WTC11 (cell line): Measurements from ENCODE around the gene CAMSAP3.
A peak's percentile ranks its signal among the peaks of the same experiment; 100 is the strongest.

Experiments used
- ATF1 ChIP-seq: sonication (generic); formaldehyde crosslinking; IDR thresholded peaks from 2 replicates; pipeline ENCODE4 v1.8.1; 2023; ENCODE audit warnings: mild to moderate bottlenecking, moderate library complexity, missing genetic modification reagents
- ESRRA ChIP-seq: sonication (generic); formaldehyde crosslinking; IDR thresholded peaks from 2 replicates; pipeline ENCODE4 v1.8.1; 2022; ENCODE audit warnings: mild to moderate bottlenecking, missing genetic modification reagents, borderline replicate concordance
- HMGA2 ChIP-seq: fragments of 250-450 bp; sonication (Bioruptor Pico); IDR thresholded peaks from 2 replicates; pipeline ENCODE4 v1.4.0; 2021; ENCODE audit warnings: mild to moderate bottlenecking, moderate library complexity
- NR1H2 ChIP-seq: sonication (generic); formaldehyde crosslinking; IDR thresholded peaks from 2 replicates; pipeline ENCODE4 v1.9.0; 2021; ENCODE audit warnings: mild to moderate bottlenecking, moderate library complexity, missing genetic modification reagents
- TCF7 ChIP-seq: sonication (generic); formaldehyde crosslinking; IDR thresholded peaks from 2 replicates; pipeline ENCODE4 v1.8.0; 2022; ENCODE audit warnings: mild to moderate bottlenecking, low read depth, missing genetic modification reagents, moderate library complexity
- TP53 ChIP-seq: sonication (generic); formaldehyde crosslinking; IDR thresholded peaks from 2 replicates; pipeline ENCODE4 v1.8.1; 2023; ENCODE audit warnings: mild to moderate bottlenecking, missing genetic modification reagents
- ZBTB21 ChIP-seq: sonication (generic); formaldehyde crosslinking; IDR thresholded peaks from 2 replicates; pipeline ENCODE4 v1.8.1; 2023; ENCODE audit warnings: mild to moderate bottlenecking, missing genetic modification reagents, borderline replicate concordance
- ZNF263 ChIP-seq: sonication (generic); formaldehyde crosslinking; IDR thresholded peaks from 2 replicates; pipeline ENCODE4 v1.8.1; 2022; ENCODE audit warnings: low read depth, mild to moderate bottlenecking, moderate library complexity, missing genetic modification reagents
- TF ChIP-seq, protein P1 (sequence below): sonication (generic); formaldehyde crosslinking; IDR thresholded peaks from 2 replicates; pipeline ENCODE4 v1.8.0; 2022; ENCODE audit warnings: missing genetic modification reagents
- TF ChIP-seq, protein P2 (sequence below): sonication (generic); formaldehyde crosslinking; IDR thresholded peaks from 2 replicates; pipeline ENCODE4 v1.8.1; 2023; ENCODE audit warnings: mild to moderate bottlenecking, moderate library complexity, missing genetic modification reagents
- TF ChIP-seq, protein P3 (sequence below): fragments of 200-600 bp; IDR thresholded peaks from 2 replicates; pipeline ENCODE4 v1.8.0; 2022; ENCODE audit warnings: antibody characterized with exemption
- TF ChIP-seq, protein P4 (sequence below): sonication (generic); formaldehyde crosslinking; IDR thresholded peaks from 2 replicates; pipeline ENCODE4 v1.8.0; 2022; ENCODE audit warnings: mild to moderate bottlenecking, missing genetic modification reagents
- TF ChIP-seq, protein P5 (sequence below): sonication (generic); formaldehyde crosslinking; conservative IDR thresholded peaks from 2 replicates; pipeline ENCODE4 v1.8.1; 2022; ENCODE audit warnings: mild to moderate bottlenecking, missing genetic modification reagents

DNA sequence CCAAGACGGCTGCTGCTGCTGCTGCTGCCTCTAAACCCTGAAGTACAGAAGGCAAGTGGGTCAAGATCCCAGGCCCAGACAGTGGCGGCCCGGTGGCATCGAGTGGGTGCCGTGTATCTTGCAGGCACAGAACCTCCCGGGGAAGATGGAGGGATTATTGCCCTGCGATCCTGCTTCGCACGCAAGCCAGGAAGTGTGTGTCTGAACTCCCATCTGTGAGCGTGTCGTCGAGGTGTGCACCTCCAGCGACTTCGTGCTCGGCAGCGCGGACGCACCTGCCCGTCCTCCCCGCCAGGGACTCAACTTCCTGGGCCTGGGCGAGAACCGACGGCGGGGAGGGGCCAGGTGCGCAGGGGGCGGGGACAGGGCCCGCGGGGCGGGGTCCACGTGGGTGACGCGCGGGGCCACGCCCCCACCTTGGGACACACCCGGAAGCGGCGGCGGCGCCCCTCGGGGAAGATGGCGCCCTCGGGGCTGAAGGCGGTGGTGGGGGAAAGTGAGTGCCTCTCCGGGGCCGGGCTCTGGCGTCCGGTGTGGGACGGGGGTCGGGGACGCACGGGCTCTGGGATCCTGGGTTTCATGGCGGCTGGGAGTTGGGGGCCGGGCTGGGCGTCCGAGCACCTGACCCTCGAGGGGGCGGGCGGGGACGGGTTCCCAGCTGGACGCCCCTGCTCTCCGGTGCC lies 41.2 kb downstream of the CAMSAP3 start, which contains the start of gene STXBP2:
- TF ChIP-seq, protein P1, sequence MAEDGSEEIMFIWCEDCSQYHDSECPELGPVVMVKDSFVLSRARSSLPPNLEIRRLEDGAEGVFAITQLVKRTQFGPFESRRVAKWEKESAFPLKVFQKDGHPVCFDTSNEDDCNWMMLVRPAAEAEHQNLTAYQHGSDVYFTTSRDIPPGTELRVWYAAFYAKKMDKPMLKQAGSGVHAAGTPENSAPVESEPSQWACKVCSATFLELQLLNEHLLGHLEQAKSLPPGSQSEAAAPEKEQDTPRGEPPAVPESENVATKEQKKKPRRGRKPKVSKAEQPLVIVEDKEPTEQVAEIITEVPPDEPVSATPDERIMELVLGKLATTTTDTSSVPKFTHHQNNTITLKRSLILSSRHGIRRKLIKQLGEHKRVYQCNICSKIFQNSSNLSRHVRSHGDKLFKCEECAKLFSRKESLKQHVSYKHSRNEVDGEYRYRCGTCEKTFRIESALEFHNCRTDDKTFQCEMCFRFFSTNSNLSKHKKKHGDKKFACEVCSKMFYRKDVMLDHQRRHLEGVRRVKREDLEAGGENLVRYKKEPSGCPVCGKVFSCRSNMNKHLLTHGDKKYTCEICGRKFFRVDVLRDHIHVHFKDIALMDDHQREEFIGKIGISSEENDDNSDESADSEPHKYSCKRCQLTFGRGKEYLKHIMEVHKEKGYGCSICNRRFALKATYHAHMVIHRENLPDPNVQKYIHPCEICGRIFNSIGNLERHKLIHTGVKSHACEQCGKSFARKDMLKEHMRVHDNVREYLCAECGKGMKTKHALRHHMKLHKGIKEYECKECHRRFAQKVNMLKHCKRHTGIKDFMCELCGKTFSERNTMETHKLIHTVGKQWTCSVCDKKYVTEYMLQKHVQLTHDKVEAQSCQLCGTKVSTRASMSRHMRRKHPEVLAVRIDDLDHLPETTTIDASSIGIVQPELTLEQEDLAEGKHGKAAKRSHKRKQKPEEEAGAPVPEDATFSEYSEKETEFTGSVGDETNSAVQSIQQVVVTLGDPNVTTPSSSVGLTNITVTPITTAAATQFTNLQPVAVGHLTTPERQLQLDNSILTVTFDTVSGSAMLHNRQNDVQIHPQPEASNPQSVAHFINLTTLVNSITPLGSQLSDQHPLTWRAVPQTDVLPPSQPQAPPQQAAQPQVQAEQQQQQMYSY (CRISPR knock-in tag), result peak; percentile 62
- TF ChIP-seq, protein P2, sequence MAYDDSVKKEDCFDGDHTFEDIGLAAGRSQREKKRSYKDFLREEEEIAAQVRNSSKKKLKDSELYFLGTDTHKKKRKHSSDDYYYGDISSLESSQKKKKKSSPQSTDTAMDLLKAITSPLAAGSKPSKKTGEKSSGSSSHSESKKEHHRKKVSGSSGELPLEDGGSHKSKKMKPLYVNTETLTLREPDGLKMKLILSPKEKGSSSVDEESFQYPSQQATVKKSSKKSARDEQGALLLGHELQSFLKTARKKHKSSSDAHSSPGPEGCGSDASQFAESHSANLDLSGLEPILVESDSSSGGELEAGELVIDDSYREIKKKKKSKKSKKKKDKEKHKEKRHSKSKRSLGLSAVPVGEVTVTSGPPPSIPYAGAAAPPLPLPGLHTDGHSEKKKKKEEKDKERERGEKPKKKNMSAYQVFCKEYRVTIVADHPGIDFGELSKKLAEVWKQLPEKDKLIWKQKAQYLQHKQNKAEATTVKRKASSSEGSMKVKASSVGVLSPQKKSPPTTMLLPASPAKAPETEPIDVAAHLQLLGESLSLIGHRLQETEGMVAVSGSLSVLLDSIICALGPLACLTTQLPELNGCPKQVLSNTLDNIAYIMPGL (CRISPR knock-in tag), result peak; percentile 92
- TF ChIP-seq TCF7, result peak; percentile 80; the same call in 1 of the 2 replicates
- TF ChIP-seq, protein P3, sequence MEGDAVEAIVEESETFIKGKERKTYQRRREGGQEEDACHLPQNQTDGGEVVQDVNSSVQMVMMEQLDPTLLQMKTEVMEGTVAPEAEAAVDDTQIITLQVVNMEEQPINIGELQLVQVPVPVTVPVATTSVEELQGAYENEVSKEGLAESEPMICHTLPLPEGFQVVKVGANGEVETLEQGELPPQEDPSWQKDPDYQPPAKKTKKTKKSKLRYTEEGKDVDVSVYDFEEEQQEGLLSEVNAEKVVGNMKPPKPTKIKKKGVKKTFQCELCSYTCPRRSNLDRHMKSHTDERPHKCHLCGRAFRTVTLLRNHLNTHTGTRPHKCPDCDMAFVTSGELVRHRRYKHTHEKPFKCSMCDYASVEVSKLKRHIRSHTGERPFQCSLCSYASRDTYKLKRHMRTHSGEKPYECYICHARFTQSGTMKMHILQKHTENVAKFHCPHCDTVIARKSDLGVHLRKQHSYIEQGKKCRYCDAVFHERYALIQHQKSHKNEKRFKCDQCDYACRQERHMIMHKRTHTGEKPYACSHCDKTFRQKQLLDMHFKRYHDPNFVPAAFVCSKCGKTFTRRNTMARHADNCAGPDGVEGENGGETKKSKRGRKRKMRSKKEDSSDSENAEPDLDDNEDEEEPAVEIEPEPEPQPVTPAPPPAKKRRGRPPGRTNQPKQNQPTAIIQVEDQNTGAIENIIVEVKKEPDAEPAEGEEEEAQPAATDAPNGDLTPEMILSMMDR, result no peak
- TF ChIP-seq ATF1, result peak; percentile 94
- TF ChIP-seq ZBTB21 (CRISPR knock-in tag), result peak; percentile 92; the same call in 1 of the 2 replicates
- TF ChIP-seq, protein P4, sequence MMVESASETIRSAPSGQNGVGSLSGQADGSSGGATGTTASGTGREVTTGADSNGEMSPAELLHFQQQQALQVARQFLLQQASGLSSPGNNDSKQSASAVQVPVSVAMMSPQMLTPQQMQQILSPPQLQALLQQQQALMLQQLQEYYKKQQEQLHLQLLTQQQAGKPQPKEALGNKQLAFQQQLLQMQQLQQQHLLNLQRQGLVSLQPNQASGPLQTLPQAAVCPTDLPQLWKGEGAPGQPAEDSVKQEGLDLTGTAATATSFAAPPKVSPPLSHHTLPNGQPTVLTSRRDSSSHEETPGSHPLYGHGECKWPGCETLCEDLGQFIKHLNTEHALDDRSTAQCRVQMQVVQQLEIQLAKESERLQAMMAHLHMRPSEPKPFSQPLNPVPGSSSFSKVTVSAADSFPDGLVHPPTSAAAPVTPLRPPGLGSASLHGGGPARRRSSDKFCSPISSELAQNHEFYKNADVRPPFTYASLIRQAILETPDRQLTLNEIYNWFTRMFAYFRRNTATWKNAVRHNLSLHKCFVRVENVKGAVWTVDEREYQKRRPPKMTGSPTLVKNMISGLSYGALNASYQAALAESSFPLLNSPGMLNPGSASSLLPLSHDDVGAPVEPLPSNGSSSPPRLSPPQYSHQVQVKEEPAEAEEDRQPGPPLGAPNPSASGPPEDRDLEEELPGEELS (CRISPR knock-in tag), result peak; percentile 98
- TF ChIP-seq NR1H2 (CRISPR knock-in tag), result 0 out of 2 replicates have a peak, but pooled peaks have one; percentile 45
- peak; percentile 94 for TF ChIP-seq TP53 (CRISPR knock-in tag)
- TF ChIP-seq ESRRA (CRISPR knock-in tag), result peak; percentile 92; the same call in 1 of the 2 replicates
- TF ChIP-seq ZNF263, result peak; percentile 76
- TF ChIP-seq, protein P5, sequence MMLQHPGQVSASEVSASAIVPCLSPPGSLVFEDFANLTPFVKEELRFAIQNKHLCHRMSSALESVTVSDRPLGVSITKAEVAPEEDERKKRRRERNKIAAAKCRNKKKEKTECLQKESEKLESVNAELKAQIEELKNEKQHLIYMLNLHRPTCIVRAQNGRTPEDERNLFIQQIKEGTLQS (CRISPR knock-in tag), result no peak
- TF ChIP-seq HMGA2, result no peak
